Liver (tissue), 3 donors: ENCODE results near the gene ENOX1.

Experiments used
- CTCF ChIP-seq: fragments of 150-350 bp; IDR thresholded peaks from 2 replicates; pipeline ENCODE4 v1.5.1; 2017; ENCODE audit warnings: improper control_type of control experiment, low read depth, low read length; ENCODE audit not compliant: missing input control
- EGR1 ChIP-seq, 2 donors: IDR thresholded peaks; 2 replicates each; pipeline ENCODE4 v1.6.1; 2016 to 2018; ENCODE audit warnings: antibody characterized with exemption in 2 of 2, low read depth in 2 of 2
- HNF4G ChIP-seq: IDR thresholded peaks from 2 replicates; pipeline ENCODE4 v1.6.1; 2016; ENCODE audit warnings: antibody characterized with exemption
- JUND ChIP-seq, 2 donors: IDR thresholded peaks; 2 replicates each; pipeline ENCODE4 v1.6.1; 2016; ENCODE audit warnings: antibody characterized with exemption in 2 of 2
- NR2F2 ChIP-seq: IDR thresholded peaks from 2 replicates; pipeline ENCODE4 v1.6.1; 2016; ENCODE audit warnings: antibody characterized with exemption
- RAD21 ChIP-seq, 2 donors: IDR thresholded peaks; 2 replicates each; pipeline ENCODE4 v1.6.1; 2016; ENCODE audit warnings: antibody characterized with exemption in 2 of 2, mild to moderate bottlenecking in 2 of 2
- TAF1 ChIP-seq: conservative IDR thresholded peaks from 2 replicates; pipeline ENCODE4 v1.6.1; 2016; ENCODE audit warnings: antibody characterized with exemption, mild to moderate bottlenecking
- YY1 ChIP-seq: IDR thresholded peaks from 2 replicates; pipeline ENCODE4 v1.6.1; 2016; ENCODE audit warnings: antibody characterized with exemption, mild to moderate bottlenecking
- TF ChIP-seq, protein P1 (sequence below): IDR thresholded peaks from 2 replicates; pipeline ENCODE4 v1.6.1; 2016; ENCODE audit warnings: antibody characterized with exemption
- TF ChIP-seq, protein P2 (sequence below): IDR thresholded peaks from 2 replicates; pipeline ENCODE4 v1.6.1; 2016; ENCODE audit warnings: antibody characterized with exemption
- donor health status: healthy.
- donor health status: healthy.

- no peak for TF ChIP-seq CTCF
- TF ChIP-seq RAD21 (IDR thresholded peaks at IDR 0.05), result no peak
- TF ChIP-seq, protein P1, sequence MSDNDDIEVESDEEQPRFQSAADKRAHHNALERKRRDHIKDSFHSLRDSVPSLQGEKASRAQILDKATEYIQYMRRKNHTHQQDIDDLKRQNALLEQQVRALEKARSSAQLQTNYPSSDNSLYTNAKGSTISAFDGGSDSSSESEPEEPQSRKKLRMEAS, result no peak
- no peak for TF ChIP-seq NR2F2
- TF ChIP-seq TAF1, result no peak
- TF ChIP-seq, protein P2, sequence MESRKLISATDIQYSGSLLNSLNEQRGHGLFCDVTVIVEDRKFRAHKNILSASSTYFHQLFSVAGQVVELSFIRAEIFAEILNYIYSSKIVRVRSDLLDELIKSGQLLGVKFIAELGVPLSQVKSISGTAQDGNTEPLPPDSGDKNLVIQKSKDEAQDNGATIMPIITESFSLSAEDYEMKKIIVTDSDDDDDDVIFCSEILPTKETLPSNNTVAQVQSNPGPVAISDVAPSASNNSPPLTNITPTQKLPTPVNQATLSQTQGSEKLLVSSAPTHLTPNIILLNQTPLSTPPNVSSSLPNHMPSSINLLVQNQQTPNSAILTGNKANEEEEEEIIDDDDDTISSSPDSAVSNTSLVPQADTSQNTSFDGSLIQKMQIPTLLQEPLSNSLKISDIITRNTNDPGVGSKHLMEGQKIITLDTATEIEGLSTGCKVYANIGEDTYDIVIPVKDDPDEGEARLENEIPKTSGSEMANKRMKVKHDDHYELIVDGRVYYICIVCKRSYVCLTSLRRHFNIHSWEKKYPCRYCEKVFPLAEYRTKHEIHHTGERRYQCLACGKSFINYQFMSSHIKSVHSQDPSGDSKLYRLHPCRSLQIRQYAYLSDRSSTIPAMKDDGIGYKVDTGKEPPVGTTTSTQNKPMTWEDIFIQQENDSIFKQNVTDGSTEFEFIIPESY, result no peak
- no peak for TF ChIP-seq HNF4G
- TF ChIP-seq EGR1 (IDR thresholded peaks at IDR 0.05; ENCODE audit: low read depth in 2 of 2), result no peak
- TF ChIP-seq YY1, result no peak
- no peak for TF ChIP-seq JUND (IDR thresholded peaks at IDR 0.05)
These were observed 521.7 kb downstream of the ENOX1 start for GRCh38 chr13:43265028-43265427.
